IPS-15b (cell line): ENCODE data around the gene NUP37.
"Not testable (repeated sequence)": the region's sequence is repeated elsewhere in the genome, so short reads cannot be mapped to it uniquely, and the experiment has no call there.

ENCODE experiments used
- H3K27me3 ChIP-seq: one replicate; pipeline ENCODE4 v1.6.1; 2013; ENCODE audit warnings: low read length; ENCODE audit not compliant: control insufficient read depth, insufficient read depth
- H3K36me3 ChIP-seq: one replicate; pipeline ENCODE4 v1.6.1; 2013; ENCODE audit warnings: low read length; ENCODE audit not compliant: control insufficient read depth, insufficient read depth
- H3K4me1 ChIP-seq: one replicate; pipeline ENCODE4 v1.6.1; 2013; ENCODE audit warnings: mild to moderate bottlenecking, low read length; ENCODE audit not compliant: control insufficient read depth, insufficient read depth
- H3K4me3 ChIP-seq: one replicate; pipeline ENCODE4 v1.5.1; 2013; ENCODE audit warnings: low read depth, low read length
- H3K9ac ChIP-seq: one replicate; pipeline ENCODE4 v1.6.1; 2013; ENCODE audit warnings: low read depth, mild to moderate bottlenecking, low read length
- H3K9me3 ChIP-seq: one replicate; pipeline ENCODE4 v1.6.1; 2013; ENCODE audit warnings: mild to moderate bottlenecking, low read length; ENCODE audit not compliant: control insufficient read depth, insufficient read depth

The NUP37 gene

GRCh38 chr12:102119674-102120563, at the start of gene NUP37, which contains the start of gene PARPBP:
TSS of gene NUP37 (minus strand) at chr12:102120114. CDS start at chr12:102118518, 1,596 bp downstream.
TSS of gene PARPBP (plus strand) at chr12:102120183. CDS start at chr12:102123889, 3,706 bp downstream.
- no peaks in the 10 kb centered on the region for H3K9me3 ChIP-seq
- H3K4me3 ChIP-seq = peak within 1 kb of the TSS; percentile 97
- H3K4me1 ChIP-seq = no peaks in the 10 kb centered on the region
- H3K36me3 ChIP-seq = no peaks in the 10 kb centered on the region
- no peaks in the 10 kb centered on the region for H3K27me3 ChIP-seq
- H3K9ac ChIP-seq = peak within 1 kb of the TSS; percentile 87

GRCh38 chr12:102167821-102168604, 48.1 kb upstream of the NUP37 start:
- Histone ChIP-seq H3K27me3 (no peaks in the 10 kb centered on the region), H3K9me3 (no peaks in the 10 kb centered on the region), H3K4me1 (no peaks in the 10 kb centered on the region), H3K36me3 (no peaks in the 10 kb centered on the region), H3K9ac (no peak overlapping the region), H3K4me3 (no peak overlapping the region)

- no peaks in the 10 kb centered on the region for H3K4me1 ChIP-seq
- no peak overlapping the region for H3K9ac ChIP-seq
- H3K27me3 ChIP-seq = no peaks in the 10 kb centered on the region
- no peaks in the 10 kb centered on the region for H3K9me3 ChIP-seq
- no peaks in the 10 kb centered on the region for H3K36me3 ChIP-seq
- H3K4me3 ChIP-seq = no peak overlapping the region
Observed at GRCh38 chr12:102163383-102163782, 43.5 kb upstream of the NUP37 start.

- H3K4me1 ChIP-seq = not testable (repeated sequence)
Observed at GRCh38 chr12:102155206-102155605, 35.3 kb upstream of the NUP37 start.

GRCh38 chr12:102147062-102147587, 27.2 kb upstream of the NUP37 start:
- H3K9ac ChIP-seq, H3K36me3 ChIP-seq, H3K9me3 ChIP-seq, H3K27me3 ChIP-seq, H3K4me1 ChIP-seq, H3K4me3 ChIP-seq: not testable (repeated sequence)

More at GRCh38 chr12:102155206-102155605, 35.3 kb upstream of the NUP37 start:
- H3K9me3 ChIP-seq, H3K4me3 ChIP-seq, H3K9ac ChIP-seq, H3K27me3 ChIP-seq, H3K36me3 ChIP-seq: not testable (repeated sequence)

GRCh38 chr12:102144221-102144620, 24.3 kb upstream of the NUP37 start:
- Histone ChIP-seq H3K4me3 (no peak overlapping the region), H3K9ac (no peak overlapping the region), H3K36me3 (no peaks in the 10 kb centered on the region), H3K27me3 (no peaks in the 10 kb centered on the region), H3K4me1 (no peaks in the 10 kb centered on the region), H3K9me3 (no peaks in the 10 kb centered on the region)

- H3K9me3 ChIP-seq, H3K36me3 ChIP-seq, H3K4me3 ChIP-seq, H3K27me3 ChIP-seq, H3K4me1 ChIP-seq, H3K9ac ChIP-seq: not testable (repeated sequence)
Observed at GRCh38 chr12:102142866-102143373, 23.0 kb upstream of the NUP37 start.

GRCh38 chr12:102137619-102138018, 17.7 kb upstream of the NUP37 start:
- H3K4me1 ChIP-seq, H3K4me3 ChIP-seq, H3K36me3 ChIP-seq, H3K9me3 ChIP-seq, H3K27me3 ChIP-seq, H3K9ac ChIP-seq: not testable (repeated sequence)

- H3K4me3 ChIP-seq, H3K9ac ChIP-seq, H3K27me3 ChIP-seq, H3K9me3 ChIP-seq, H3K4me1 ChIP-seq, H3K36me3 ChIP-seq: not testable (repeated sequence)
Observed at GRCh38 chr12:102131442-102131841, 11.5 kb upstream of the NUP37 start.

- H3K27me3 ChIP-seq, H3K4me1 ChIP-seq: not testable (repeated sequence)
Observed at GRCh38 chr12:102130720-102131119, 10.8 kb upstream of the NUP37 start.

GRCh38 chr12:102121328-102121727, 1.4 kb upstream of the NUP37 start:
- not testable (repeated sequence) for H3K9me3 ChIP-seq, H3K27me3 ChIP-seq, H3K36me3 ChIP-seq, H3K4me1 ChIP-seq
- Histone ChIP-seq H3K9ac (peak overlapping the region; percentile 27), H3K4me3 (peak overlapping the region; percentile 97)

More at GRCh38 chr12:102130720-102131119, 10.8 kb upstream of the NUP37 start:
- not testable (repeated sequence) for H3K36me3 ChIP-seq, H3K9me3 ChIP-seq, H3K9ac ChIP-seq, H3K4me3 ChIP-seq
